GM18907 (cell line): Measurements from ENCODE around the gene ADAMTS17.

Source experiments
- ATAC-seq: cut with Tn5 transposase; IDR thresholded peaks from one replicate; pipeline ENCODE4 v1.9.1; 2021; ENCODE audit warnings: mild to moderate bottlenecking, moderate library complexity; ENCODE audit not compliant: unreplicated experiment

ADAMTS17 gene

DNA sequence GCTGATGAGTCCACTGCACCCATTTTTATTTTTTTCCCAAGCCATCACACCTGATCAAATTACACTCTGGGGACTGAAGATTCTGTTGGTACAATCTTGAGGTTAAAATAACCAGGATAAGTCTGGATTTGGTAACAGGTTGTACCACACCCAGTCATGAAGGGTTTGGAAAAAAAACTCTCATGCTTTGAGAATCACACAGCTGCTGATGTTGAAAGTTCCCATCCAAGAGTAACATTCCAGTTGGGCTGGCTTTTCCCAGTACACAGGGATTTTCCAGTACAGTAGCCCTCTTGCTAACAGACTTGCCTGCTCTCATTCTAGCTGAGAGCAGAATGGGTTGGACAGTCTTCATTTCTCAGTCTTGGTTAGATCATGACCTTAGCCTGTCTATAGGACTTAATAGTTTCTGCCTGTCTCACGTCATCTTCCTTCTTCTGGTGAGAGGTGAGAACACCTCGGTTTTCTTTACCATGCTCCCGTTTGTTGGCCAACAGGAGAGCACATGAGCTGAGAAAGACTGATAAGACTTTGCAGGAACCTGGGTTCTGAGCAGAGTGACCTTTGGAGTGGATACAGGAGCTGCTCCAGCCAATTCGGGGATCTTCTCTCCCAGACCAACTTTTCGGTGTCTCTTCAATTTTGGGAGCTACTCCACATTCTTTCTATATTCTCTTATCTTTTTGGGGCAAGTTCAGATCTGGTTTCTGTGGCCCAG, 308.5 kb downstream of the ADAMTS17 start:
- no peak for ATAC-seq

DNA sequence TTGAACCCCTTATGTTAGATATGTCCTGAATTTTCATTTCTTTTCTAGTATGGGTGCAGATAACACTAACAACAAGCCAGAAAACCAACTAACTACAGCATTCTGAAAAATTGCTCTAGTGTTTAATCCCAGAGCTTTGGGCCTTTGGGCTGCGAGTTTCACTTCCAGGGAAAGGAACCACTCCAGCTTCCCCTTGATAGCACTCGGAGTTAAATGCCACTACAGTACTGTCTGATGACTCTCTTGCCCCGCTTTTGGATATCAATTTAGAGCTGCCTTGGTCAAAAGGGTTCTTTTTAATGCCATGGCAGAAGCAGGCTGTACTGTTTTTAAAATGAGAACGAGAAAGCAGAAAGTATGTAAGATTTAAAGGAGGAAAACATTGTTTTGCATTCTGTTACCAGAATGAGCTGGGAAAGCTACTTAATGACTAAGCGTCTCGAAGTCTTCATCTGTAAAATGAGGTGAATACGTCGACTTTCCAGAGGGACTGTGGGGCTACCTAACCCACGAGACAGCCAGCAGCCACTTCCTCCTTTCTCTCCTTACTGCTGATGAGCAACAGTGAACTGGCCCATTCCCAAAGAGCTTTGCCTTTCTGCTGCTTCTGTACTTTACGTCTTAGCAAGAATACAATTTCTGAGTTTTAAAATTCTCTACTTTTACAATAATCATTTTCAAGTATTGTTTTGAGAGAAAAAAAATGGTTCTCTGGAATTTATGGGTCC, 309.3 kb downstream of the ADAMTS17 start:
- ATAC-seq: no peak

- no peak for ATAC-seq
These were observed 310.0 kb downstream of the ADAMTS17 start for GRCh38 chr15:100031665-100032357.

DNA sequence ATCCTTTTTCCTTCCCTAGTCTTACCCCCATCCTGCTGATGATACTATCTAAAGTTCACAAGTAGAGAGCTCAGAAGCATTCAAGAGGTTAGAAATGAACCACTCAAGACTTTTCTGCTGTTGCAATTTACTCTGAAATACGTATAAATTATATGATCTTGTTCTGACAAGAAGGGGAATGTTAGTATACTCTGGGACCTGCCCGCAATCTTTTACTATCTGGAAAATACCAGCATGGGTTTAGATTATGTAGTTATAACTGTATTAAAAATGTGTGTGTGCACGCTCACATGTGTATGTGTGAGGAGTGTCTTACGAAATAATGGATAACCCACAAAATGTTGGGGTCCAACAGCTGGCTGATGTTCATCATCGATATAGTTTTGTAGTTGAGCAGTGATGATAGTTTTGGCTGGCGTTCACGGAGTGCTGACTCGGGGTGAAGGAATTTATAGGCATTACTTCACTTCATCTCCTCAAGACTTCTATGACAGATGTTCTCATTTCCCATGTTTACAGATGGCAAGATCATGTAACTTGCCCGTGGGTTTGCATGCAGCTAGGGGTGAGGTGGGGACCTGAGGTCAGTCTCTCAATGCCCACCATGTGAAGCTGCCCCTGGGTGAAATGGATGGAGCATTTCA, 311.1 kb downstream of the ADAMTS17 start:
- no peak for ATAC-seq

- ATAC-seq: no peak
These were observed 311.8 kb downstream of the ADAMTS17 start for GRCh38 chr15:100029868-100030479.

GRCh38 chr15:100029045-100029444, 312.7 kb downstream of the ADAMTS17 start:
- ATAC-seq: no peak

GRCh38 chr15:100026041-100026440, 315.7 kb downstream of the ADAMTS17 start:
- no peak for ATAC-seq

GRCh38 chr15:100022806-100023205, 319.0 kb downstream of the ADAMTS17 start:
- no peak for ATAC-seq

DNA sequence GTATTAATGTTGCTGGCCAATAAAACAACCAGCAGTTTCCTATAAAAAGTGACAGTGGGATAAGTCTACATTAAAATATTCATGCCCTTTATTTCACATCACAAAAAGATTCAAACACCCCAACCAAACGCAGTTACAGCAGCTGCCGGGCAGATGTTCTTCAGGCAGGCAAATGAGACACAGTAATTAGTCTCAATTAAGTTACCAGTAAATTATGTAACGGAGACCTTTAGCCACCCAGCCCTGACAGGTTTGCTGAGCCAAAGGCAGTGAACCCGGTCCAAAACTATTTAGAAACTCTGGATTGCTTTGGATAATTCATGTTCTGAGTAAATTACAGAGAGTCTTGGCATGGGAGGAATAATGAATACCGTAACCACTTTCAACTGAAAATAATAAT, 319.4 kb downstream of the ADAMTS17 start:
- no peak for ATAC-seq

DNA sequence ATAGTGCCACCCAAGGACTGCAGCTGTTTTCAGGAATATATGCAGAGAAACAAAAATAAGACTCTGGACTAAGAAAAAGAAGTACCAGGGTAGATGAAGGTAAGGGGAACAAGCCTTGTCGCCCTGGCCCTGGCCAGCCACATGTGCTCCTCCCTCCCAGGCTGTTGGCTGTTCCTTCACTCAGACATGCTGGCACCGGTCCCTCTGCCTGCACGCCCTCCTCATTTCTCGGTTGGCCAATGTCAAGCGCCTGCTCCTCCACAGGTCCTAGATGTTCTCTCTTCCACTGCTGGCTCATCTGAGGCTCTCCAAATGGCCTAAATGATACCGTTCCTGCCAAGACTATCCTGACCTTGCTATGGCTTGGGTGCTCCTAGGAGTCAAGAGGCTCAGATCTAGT, 320.1 kb downstream of the ADAMTS17 start:
- ATAC-seq: no peak

DNA sequence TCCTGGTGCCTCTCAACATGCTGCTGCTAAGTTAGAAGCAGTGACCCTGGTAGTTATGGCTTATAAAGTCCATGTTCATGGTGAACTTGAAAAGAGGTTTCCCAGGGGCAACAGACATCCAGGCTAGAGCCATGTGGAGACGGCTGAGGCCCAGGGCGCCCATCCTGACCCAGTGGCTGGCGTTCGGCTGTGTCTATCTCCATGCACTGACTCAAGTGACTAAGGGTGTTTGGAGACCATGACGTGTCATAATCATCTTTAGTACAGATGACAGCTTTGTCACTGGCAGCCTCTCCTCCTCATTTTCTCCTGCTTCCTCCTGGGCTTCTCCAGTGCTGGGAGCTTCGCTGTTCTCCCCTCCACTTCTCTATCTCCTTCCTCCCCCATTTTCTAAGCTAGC, 321.2 kb downstream of the ADAMTS17 start:
- no peak for ATAC-seq

GRCh38 chr15:100020189-100020588, 321.6 kb downstream of the ADAMTS17 start:
- no peak for ATAC-seq

GRCh38 chr15:100019601-100020000, 322.2 kb downstream of the ADAMTS17 start:
- ATAC-seq: no peak

- ATAC-seq: no peak
These were observed 323.6 kb downstream of the ADAMTS17 start for GRCh38 chr15:100018191-100018590.

DNA sequence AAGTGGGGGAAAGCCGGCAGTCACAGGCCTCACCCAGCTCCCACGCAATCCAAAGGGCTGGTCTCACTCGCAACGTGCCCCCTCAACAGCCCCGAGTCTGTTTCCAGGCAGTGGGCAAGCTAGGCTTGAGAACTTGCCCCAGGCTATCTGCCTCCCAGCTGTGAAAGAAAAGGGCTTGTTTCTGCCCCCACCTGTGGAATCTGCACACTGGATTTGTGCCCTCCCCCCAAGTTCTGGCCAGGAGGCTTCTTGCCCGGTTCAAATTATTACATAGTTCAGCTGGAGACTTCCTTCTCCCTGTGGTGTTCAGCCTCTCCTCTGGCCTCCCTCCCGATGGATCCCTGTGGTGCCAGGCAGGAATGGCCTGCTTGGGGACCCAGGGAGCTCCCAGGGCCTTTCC, 324.6 kb downstream of the ADAMTS17 start:
- ATAC-seq: no peak

DNA sequence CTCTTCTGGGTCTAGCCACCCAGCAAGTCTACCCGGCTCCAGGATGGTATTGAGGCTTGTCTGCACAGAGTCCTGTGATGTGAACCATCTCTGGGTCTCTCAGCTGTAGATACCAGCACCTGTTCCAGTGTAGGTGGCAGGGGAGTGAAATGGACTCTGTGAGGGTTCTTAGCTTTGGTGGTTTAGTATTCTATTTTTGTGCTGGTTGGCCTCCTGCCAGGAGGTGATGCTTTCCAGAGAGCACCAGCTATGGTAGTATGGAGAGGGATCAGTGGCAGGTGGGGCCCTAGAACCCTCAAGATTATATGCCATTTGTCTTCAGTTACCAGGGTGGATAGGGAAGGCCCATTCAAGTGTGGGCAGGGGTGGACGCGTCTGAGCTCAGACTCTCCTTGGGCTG, 325.1 kb downstream of the ADAMTS17 start:
- no peak for ATAC-seq

GRCh38 chr15:100011235-100011634, 330.5 kb downstream of the ADAMTS17 start:
- ATAC-seq: no peak

DNA sequence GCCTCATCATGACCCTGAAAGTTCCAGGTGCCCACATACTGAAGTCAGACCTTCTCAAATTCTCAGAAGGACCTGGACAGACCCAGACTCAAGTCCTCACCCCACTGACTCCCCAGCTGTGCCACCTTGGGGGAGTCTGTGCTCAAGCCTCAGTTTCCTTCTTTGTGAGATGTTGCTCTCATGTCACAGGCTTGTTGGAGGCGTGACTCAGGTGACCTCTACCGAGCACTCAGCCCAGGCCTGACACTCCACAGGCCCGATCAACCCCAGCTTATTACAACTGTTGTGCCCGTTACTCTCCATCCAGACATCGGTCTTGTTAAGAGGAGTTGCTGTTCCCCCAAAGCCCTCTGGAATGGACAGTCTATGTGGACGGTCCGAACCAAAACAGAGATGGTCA, 332.4 kb downstream of the ADAMTS17 start:
- ATAC-seq: no peak

- no peak for ATAC-seq
These were observed 333.5 kb downstream of the ADAMTS17 start for GRCh38 chr15:100008258-100008657.

DNA sequence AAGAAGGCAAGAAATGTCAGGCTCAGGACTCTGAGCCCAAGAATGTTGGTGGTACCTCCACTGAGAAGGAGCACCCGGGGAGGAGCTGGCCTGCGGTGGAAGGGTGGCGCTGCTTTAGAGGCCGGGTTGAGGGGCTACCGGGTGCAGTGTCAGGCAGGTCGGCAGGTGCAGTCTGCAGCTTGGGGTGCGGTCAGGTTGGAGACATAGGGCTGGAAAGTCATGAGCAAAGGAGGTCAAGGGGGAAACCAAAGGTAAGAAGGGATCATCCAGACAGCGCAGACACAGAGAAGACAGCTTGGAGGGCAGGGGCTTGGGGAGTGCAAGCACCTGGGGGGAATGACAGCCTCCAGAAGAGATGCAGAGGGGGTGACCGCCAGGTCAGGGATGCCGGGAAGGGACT, 334.2 kb downstream of the ADAMTS17 start:
- ATAC-seq: no peak

DNA sequence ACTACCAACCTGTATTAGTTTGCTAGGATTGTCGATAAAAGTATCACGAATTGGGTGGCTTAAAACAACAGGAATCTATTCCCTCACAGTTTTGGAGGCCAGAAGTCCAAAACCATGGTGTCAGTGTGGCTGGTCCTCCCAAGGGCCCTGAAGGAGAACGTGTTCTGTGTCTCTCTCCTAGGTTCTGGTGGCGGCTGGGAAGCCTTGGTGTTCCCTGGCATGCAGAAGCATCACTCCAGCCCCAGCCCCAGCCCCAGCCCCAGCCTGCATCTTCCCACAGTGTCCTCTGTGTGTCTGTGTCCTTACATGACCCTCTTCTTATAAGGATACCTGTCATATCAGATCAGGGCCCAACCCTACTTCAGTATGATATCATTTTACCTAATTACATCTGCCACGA, 336.1 kb downstream of the ADAMTS17 start:
- ATAC-seq: no peak
